Measurements from ENCODE around the gene GLT8D2. TPM values are rescaled to one million over a fixed set of nuclear protein-coding genes. Genes with fewer than 3 reads are reported as not detected.
"Not testable (repeated sequence)": the region's sequence is repeated elsewhere in the genome, so short reads cannot be mapped to it uniquely, and the experiment has no call there.

The GLT8D2 gene
- total RNA-seq, 1 donor from 2014 or later: 38.8 TPM

- Mint-ChIP-seq H3K27me3 (ENCODE audit: low read depth) (no peaks in the 10 kb centered on the region), H3K36me3 (ENCODE audit: low read depth) (peaks cover 10% of the 10 kb centered on the region), H3K4me1 (ENCODE audit: low read depth) (no peaks in the 10 kb centered on the region), H3K4me3 (ENCODE audit: unreplicated experiment) (no peak overlapping the region), H3K27ac (ENCODE audit: unreplicated experiment) (no peak overlapping the region), H3K9me3 (ENCODE audit: low read depth) (peaks cover 4% of the 10 kb centered on the region)
- TF ChIP-seq CTCF (IDR thresholded peaks at IDR 0.05): no peak
- no peak for DNase-seq (ENCODE audit: low spot score)
These were observed 24.2 kb downstream of the GLT8D2 start for GRCh38 chr12:104025771-104026170.

- TF ChIP-seq CTCF (IDR thresholded peaks at IDR 0.05): no peak
- H3K36me3 Mint-ChIP-seq (ENCODE audit: low read depth): peaks cover 16% of the 10 kb centered on the region
- H3K9me3 Mint-ChIP-seq (ENCODE audit: low read depth): peaks cover 4% of the 10 kb centered on the region
- DNase-seq (ENCODE audit: low spot score): no peak
- H3K27me3 Mint-ChIP-seq (ENCODE audit: low read depth): no peaks in the 10 kb centered on the region
- no peak overlapping the region for H3K4me3 Mint-ChIP-seq (ENCODE audit: unreplicated experiment)
- H3K27ac Mint-ChIP-seq (ENCODE audit: unreplicated experiment): no peak overlapping the region
- H3K4me1 Mint-ChIP-seq (ENCODE audit: low read depth): no peaks in the 10 kb centered on the region
These were observed 25.6 kb downstream of the GLT8D2 start for GRCh38 chr12:104024348-104024747.

- no peak for TF ChIP-seq CTCF (IDR thresholded peaks at IDR 0.05)
- no peak overlapping the region for H3K27ac Mint-ChIP-seq (ENCODE audit: unreplicated experiment)
- no peaks in the 10 kb centered on the region for H3K4me1 Mint-ChIP-seq (ENCODE audit: low read depth)
These were observed 26.3 kb downstream of the GLT8D2 start for GRCh38 chr12:104023710-104024109.

GRCh38 chr12:104022786-104023185 lies 27.2 kb downstream of the GLT8D2 start:
- Mint-ChIP-seq H3K27ac (ENCODE audit: unreplicated experiment) (no peak overlapping the region), H3K9me3 (ENCODE audit: low read depth) (peaks cover 4% of the 10 kb centered on the region), H3K27me3 (ENCODE audit: low read depth) (no peaks in the 10 kb centered on the region), H3K4me3 (ENCODE audit: unreplicated experiment) (no peak overlapping the region), H3K4me1 (ENCODE audit: low read depth) (no peaks in the 10 kb centered on the region), H3K36me3 (ENCODE audit: low read depth) (peaks cover 17% of the 10 kb centered on the region)
- no peak for TF ChIP-seq CTCF (IDR thresholded peaks at IDR 0.05)
- no peak for DNase-seq (ENCODE audit: low spot score)

More at GRCh38 chr12:104023710-104024109, 26.3 kb downstream of the GLT8D2 start:
- DNase-seq (ENCODE audit: low spot score): no peak
- Mint-ChIP-seq H3K36me3 (ENCODE audit: low read depth) (peaks cover 17% of the 10 kb centered on the region), H3K9me3 (ENCODE audit: low read depth) (peaks cover 4% of the 10 kb centered on the region), H3K27me3 (ENCODE audit: low read depth) (no peaks in the 10 kb centered on the region), H3K4me3 (ENCODE audit: unreplicated experiment) (no peak overlapping the region)

- peaks cover 17% of the 10 kb centered on the region for H3K36me3 Mint-ChIP-seq (ENCODE audit: low read depth)
- H3K4me3 Mint-ChIP-seq (ENCODE audit: unreplicated experiment); H3K4me1 Mint-ChIP-seq (ENCODE audit: low read depth): not testable (repeated sequence)
These were observed 28.1 kb downstream of the GLT8D2 start for GRCh38 chr12:104021862-104022261.

GRCh38 chr12:104012331-104012730 lies 37.7 kb downstream of the GLT8D2 start:
- peaks cover 18% of the 10 kb centered on the region for H3K36me3 Mint-ChIP-seq (ENCODE audit: low read depth)
- no peaks in the 10 kb centered on the region for H3K27me3 Mint-ChIP-seq (ENCODE audit: low read depth)
- H3K27ac Mint-ChIP-seq (ENCODE audit: unreplicated experiment): no peak overlapping the region
- no peak for TF ChIP-seq CTCF (IDR thresholded peaks at IDR 0.05)
- no peak for DNase-seq (ENCODE audit: low spot score)
- peaks cover 23% of the 10 kb centered on the region for H3K4me1 Mint-ChIP-seq (ENCODE audit: low read depth)
- no peak overlapping the region for H3K4me3 Mint-ChIP-seq (ENCODE audit: unreplicated experiment)
- H3K9me3 Mint-ChIP-seq (ENCODE audit: low read depth): no peaks in the 10 kb centered on the region

More at GRCh38 chr12:104021862-104022261, 28.1 kb downstream of the GLT8D2 start:
- H3K27me3 Mint-ChIP-seq (ENCODE audit: low read depth); DNase-seq (ENCODE audit: low spot score); H3K9me3 Mint-ChIP-seq (ENCODE audit: low read depth); H3K27ac Mint-ChIP-seq (ENCODE audit: unreplicated experiment): not testable (repeated sequence)

Measured in chondrocyte (in vitro differentiated cells).